22Rv1 (cell line): ENCODE results near the gene CCR4.

Experiments
- ZFX ChIP-seq: fragments of 450-650 bp; IDR thresholded peaks from 2 replicates; pipeline ENCODE4 v1.6.1; 2017; ENCODE audit warnings: antibody characterized with exemption, borderline replicate concordance
- TF ChIP-seq, protein P1 (sequence below): fragments of 450-650 bp; IDR thresholded peaks from 2 replicates; pipeline ENCODE4 v1.5.1; 2017; ENCODE audit warnings: mild to moderate bottlenecking

DNA sequence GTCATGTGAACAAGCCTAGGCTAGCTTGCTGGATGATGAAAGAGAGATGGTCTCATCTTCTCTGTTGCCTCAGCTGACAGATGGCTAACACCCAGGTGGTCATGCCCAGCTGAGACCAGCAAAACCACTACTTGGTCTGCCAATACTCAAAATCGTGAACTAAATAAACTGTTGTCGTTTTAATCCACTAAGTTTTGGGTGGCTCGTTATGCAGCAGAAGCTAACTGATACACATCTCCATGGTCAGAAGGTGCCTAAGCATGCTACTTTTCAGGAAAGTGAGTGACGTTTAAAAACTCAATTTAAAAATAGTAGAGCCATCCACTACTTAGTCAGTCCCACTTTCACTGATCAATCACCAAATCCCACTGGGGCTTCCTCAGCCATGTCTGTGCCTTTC lies 52.8 kb downstream of the CCR4 start:
- TF ChIP-seq, protein P1, sequence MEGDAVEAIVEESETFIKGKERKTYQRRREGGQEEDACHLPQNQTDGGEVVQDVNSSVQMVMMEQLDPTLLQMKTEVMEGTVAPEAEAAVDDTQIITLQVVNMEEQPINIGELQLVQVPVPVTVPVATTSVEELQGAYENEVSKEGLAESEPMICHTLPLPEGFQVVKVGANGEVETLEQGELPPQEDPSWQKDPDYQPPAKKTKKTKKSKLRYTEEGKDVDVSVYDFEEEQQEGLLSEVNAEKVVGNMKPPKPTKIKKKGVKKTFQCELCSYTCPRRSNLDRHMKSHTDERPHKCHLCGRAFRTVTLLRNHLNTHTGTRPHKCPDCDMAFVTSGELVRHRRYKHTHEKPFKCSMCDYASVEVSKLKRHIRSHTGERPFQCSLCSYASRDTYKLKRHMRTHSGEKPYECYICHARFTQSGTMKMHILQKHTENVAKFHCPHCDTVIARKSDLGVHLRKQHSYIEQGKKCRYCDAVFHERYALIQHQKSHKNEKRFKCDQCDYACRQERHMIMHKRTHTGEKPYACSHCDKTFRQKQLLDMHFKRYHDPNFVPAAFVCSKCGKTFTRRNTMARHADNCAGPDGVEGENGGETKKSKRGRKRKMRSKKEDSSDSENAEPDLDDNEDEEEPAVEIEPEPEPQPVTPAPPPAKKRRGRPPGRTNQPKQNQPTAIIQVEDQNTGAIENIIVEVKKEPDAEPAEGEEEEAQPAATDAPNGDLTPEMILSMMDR, result no peak
- no peak for TF ChIP-seq ZFX
